ENCODE data around the gene PIH1D1. TPM values are rescaled to one million over a fixed set of nuclear protein-coding genes. Genes with fewer than 3 reads are reported as not detected.

The PIH1D1 gene
- total RNA-seq, 1 donor from 2014 or later = 138 TPM

Other genes with a start within 250 kb of the PIH1D1 start
- 1.3 and 2.2 TPM in 2 replicates for gene SLC6A16, start 126.6 kb downstream of the PIH1D1 start, total RNA-seq
- 141 TPM in 2 replicates for gene CD37, start 116.4 kb downstream of the PIH1D1 start, total RNA-seq
- gene TEAD2, start 89.4 kb downstream of the PIH1D1 start, total RNA-seq = not detected in 2 replicates
- gene DKKL1, start 87.9 kb downstream of the PIH1D1 start, total RNA-seq = not detected in 2 replicates
- 0.14 and 0.28 TPM in 2 replicates for gene KASH5, start 63.6 kb downstream of the PIH1D1 start, total RNA-seq
- not detected in 2 replicates for gene PTH2, start 28.4 kb downstream of the PIH1D1 start, total RNA-seq
- gene GFY, start 26.4 kb downstream of the PIH1D1 start, total RNA-seq = not detected in 2 replicates
- gene SLC17A7, start 10.3 kb downstream of the PIH1D1 start, total RNA-seq = 0.16 TPM in 1 of 2 replicates, not detected in the other
- 26.4 and 32.5 TPM in 2 replicates for gene ALDH16A1, start 1.4 kb upstream of the PIH1D1 start, total RNA-seq
- 49.3 and 57.9 TPM in 2 replicates for gene FLT3LG, start 22.4 kb upstream of the PIH1D1 start, total RNA-seq
- 3,221 and 3,346 TPM in 2 replicates for gene RPL13A, start 35.8 kb upstream of the PIH1D1 start, total RNA-seq
- 2,145 and 2,173 TPM in 2 replicates for gene RPS11, start 44.6 kb upstream of the PIH1D1 start, total RNA-seq
- 1.8 and 2.2 TPM in 2 replicates for gene FCGRT, start 60.8 kb upstream of the PIH1D1 start, total RNA-seq
- 3.2 and 3.8 TPM in 2 replicates for gene RCN3, start 76.2 kb upstream of the PIH1D1 start, total RNA-seq
- 64.8 and 67.1 TPM in 2 replicates for gene NOSIP, start 128.7 kb upstream of the PIH1D1 start, total RNA-seq
- 0.83 and 0.84 TPM in 2 replicates for gene PRRG2, start 129.5 kb upstream of the PIH1D1 start, total RNA-seq
- 34.2 and 34.6 TPM in 2 replicates for gene PRR12, start 139.4 kb upstream of the PIH1D1 start, total RNA-seq
- gene RRAS, start 188.3 kb upstream of the PIH1D1 start, total RNA-seq = 4.9 and 6.2 TPM in 2 replicates
- gene SCAF1, start 190.4 kb upstream of the PIH1D1 start, total RNA-seq = 64.6 and 69.5 TPM in 2 replicates
- 135 and 147 TPM in 2 replicates for gene IRF3, start 214.0 kb upstream of the PIH1D1 start, total RNA-seq
- 66.2 and 72.7 TPM in 2 replicates for gene BCL2L12, start 214.1 kb upstream of the PIH1D1 start, total RNA-seq
- 431 TPM in 2 replicates for gene PRMT1, start 225.5 kb upstream of the PIH1D1 start, total RNA-seq
- 7.2 and 7.3 TPM in 2 replicates for gene ADM5, start 237.8 kb upstream of the PIH1D1 start, total RNA-seq
- 2.8 and 2.9 TPM in 2 replicates for gene CPT1C, start 239.3 kb upstream of the PIH1D1 start, total RNA-seq

Data from activated T-helper 2 cell treated with anti-CD3 and anti-CD28 coated beads, Interferon-gamma antibody, Interleukin-2, Interleukin-4, amounts not matched to agents 10 μg/mL and 5 μg/mL and 100 μg/mL, durations not matched to agents 14 hours and 24 hours and 36 hours (primary cell).